ENCODE measurements around the gene VAMP5.

- TF ChIP-seq CTCF (IDR thresholded peaks at IDR 0.05 in 8 of 11, conservative IDR thresholded peaks at IDR 0.05 in 3 of 11) (no peak), POLR2A (IDR thresholded peaks at IDR 0.05) (no peak), POLR2AphosphoS5 (IDR thresholded peaks at IDR 0.05) (no peak)
These were observed 33.7 kb upstream of the VAMP5 start for GRCh38 chr2:85550486-85550885.

Measured in spleen (tissue), 7 donors.